HG02870 (cell line): ENCODE measurements around the gene EEF1G.
"Not testable (repeated sequence)": the region's sequence is repeated elsewhere in the genome, so short reads cannot be mapped to it uniquely, and the experiment has no call there.

Experiments
- ATAC-seq: cut with Tn5 transposase; IDR thresholded peaks from one replicate; pipeline ENCODE4 v1.9.1; 2021; ENCODE audit warnings: mild to moderate bottlenecking, moderate library complexity; ENCODE audit not compliant: unreplicated experiment

Gene EEF1G

GRCh38 chr11:62556108-62556874 lies 17.4 kb downstream of the EEF1G start:
- ATAC-seq = peak; percentile 34

GRCh38 chr11:62555464-62556107 lies 18.1 kb downstream of the EEF1G start:
- ATAC-seq = no peak

- ATAC-seq = no peak
These were observed 19.1 kb downstream of the EEF1G start for GRCh38 chr11:62554387-62555167.

GRCh38 chr11:62553839-62554361 lies 19.8 kb downstream of the EEF1G start:
- ATAC-seq = no peak

GRCh38 chr11:62553080-62553838 lies 20.4 kb downstream of the EEF1G start:
- no peak for ATAC-seq

GRCh38 chr11:62552485-62553079 lies 21.1 kb downstream of the EEF1G start:
- ATAC-seq = no peak

GRCh38 chr11:62550478-62550877 lies 23.2 kb downstream of the EEF1G start:
- not testable (repeated sequence) for ATAC-seq

- no peak for ATAC-seq
These were observed 25.0 kb downstream of the EEF1G start for GRCh38 chr11:62548545-62549335.

GRCh38 chr11:62547691-62548281 lies 25.9 kb downstream of the EEF1G start:
- no peak for ATAC-seq

- ATAC-seq = no peak
These were observed 26.6 kb downstream of the EEF1G start for GRCh38 chr11:62546929-62547625.

- ATAC-seq = no peak
These were observed 27.3 kb downstream of the EEF1G start, which contains the start of gene AHNAK for GRCh38 chr11:62546244-62546928. AHNAK (minus strand) TSS chr11:62546806; CDS start chr11:62536098, 10,708 bp downstream.

GRCh38 chr11:62545437-62546243 lies 28.1 kb downstream of the EEF1G start:
- no peak for ATAC-seq

- ATAC-seq = no peak
These were observed 28.9 kb downstream of the EEF1G start for GRCh38 chr11:62544581-62545436.

GRCh38 chr11:62543680-62544444 lies 29.8 kb downstream of the EEF1G start:
- no peak for ATAC-seq
